Measurements from ENCODE around the gene ENO2.
"Not testable (repeated sequence)": the region's sequence is repeated elsewhere in the genome, so short reads cannot be mapped to it uniquely, and the experiment has no call there.

The ENO2 gene

DNA sequence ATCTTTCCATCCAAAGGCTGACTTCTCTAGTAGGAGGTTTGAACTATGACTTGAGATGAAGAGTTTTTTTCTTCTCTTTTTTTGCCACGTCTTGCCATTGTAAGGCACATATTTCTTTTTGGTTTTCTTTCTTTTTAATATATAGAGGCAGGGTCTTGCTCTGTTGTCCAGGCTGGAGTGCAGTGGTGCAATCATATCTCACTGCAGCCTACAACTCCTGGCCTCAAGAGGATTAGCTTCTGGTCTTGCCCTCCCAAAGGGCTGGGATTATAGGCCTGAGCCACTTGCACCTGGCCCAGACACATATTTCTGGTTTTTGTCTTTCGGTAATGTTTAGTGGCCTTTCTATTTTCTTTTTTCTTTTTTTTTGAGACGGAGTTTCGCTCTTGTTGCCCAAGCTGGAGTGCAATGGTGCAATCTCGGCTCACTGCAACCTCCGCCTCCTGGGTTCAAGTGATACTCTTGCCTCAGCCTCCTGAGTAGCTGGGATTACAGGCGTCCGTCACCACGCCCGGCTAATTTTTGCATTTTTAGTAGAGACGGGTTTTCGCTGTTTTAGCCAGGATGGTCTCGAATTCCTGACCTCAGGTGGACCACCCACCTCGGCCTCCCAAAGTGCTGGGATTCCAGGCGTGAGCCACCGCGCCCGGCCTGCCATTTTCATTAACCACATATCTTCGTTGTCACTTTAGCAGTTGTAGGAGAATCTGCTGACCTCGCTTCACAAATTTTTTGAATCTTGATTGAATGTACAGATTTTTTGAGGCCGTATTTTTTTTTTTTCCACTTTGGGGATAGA is 24.4 kb upstream of the ENO2 start:
- not testable (repeated sequence) for H3K4me1 ChIP-seq (ENCODE audit: control insufficient read depth in 2 of 2, insufficient read depth in 1 of 2, low read depth in 1 of 2, low read length in 2 of 2); H2AK5ac ChIP-seq (ENCODE audit: low read depth, low read length); H3K4ac ChIP-seq (ENCODE audit: low read length); H2BK120ac ChIP-seq (ENCODE audit: low read depth, low read length); H3K27me3 ChIP-seq (ENCODE audit: control insufficient read depth in 3 of 3, insufficient read depth in 3 of 3, low read depth in 1 of 3, low read length in 3 of 3); H4K91ac ChIP-seq (ENCODE audit: low read depth, low read length, poor library complexity); H2BK5ac ChIP-seq (ENCODE audit: low read length); H2BK15ac ChIP-seq (ENCODE audit: low read length); H2BK12ac ChIP-seq (ENCODE audit: low read length); H3K9ac ChIP-seq (ENCODE audit: low read depth, low read length, poor library complexity); H3K9me3 ChIP-seq (replicated peaks in 1 of 2; ENCODE audit: control insufficient read depth in 2 of 2, insufficient read depth in 1 of 2, low read depth in 1 of 2, low read length in 2 of 2); H3K4me2 ChIP-seq (ENCODE audit: insufficient read depth, low read length, poor library complexity, severe bottlenecking); H2AFZ ChIP-seq (ENCODE audit: low read length); H3K79me1 ChIP-seq (ENCODE audit: low read depth, low read length); H3K18ac ChIP-seq (ENCODE audit: low read length); H3K36me3 ChIP-seq (replicated peaks in 1 of 2; ENCODE audit: control insufficient read depth in 2 of 2, insufficient read depth in 2 of 2, low read length in 2 of 2); H3K23ac ChIP-seq (ENCODE audit: low read depth, low read length, poor library complexity); DNase-seq (ENCODE audit: low spot score); H4K8ac ChIP-seq (ENCODE audit: low read depth, low read length); H3K4me3 ChIP-seq (ENCODE audit: low read length in 2 of 2); H3K14ac ChIP-seq (ENCODE audit: low read length)
- peak overlapping the region; percentile 70 for H3K27ac ChIP-seq (replicated peaks; ENCODE audit: low read length)
- no CpG with 5 or more reads among the region's 21 CpGs for WGBS, 2 donors (ENCODE audit: extremely low coverage in 2 of 2, insufficient read length in 2 of 2, insufficient replicate concordance in 1 of 2)

DNA sequence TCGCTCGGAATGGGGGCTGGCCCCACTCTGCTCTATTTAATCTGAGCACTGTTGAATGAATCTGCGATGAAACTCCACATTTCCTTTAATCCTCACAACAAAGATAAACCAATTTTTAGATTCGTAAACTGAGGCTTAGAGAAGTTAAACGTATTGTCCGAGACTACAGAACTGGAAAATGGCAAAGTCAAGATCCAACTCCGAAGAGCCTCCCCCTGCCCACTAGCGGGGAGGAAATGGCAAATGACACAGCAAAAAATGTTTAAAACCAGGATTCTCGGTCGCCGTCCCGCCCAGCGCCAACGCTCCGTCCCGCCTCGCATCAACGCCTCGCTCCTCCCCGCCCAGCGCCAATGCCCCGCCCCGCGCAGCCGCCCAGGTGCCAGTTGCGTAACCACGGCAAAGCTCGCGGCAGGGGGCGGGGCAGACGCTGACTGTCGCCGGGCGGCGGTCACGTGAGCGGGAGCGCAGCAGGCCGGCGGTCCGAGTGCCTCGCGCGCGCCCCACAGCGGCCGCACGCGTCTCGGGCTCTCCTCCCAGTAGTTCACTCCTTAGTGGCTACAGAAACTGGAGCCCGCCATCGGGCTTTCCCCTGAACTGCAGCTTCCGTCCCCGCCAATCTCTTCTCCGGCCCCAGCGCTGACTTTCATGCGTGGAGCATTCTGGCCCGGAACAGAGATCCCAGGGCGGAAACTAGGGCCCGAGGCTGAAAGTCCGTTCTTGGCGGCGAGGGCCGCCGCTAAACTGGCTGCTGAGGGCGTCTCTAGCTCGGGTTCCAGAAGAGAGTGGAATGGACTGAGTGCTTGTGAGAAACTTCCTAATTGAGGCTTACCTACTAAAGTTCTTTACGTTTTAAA is 23.4 kb upstream of the ENO2 start:
- Histone ChIP-seq H2AK5ac (ENCODE audit: low read depth, low read length) (no peak overlapping the region), H3K4me1 (ENCODE audit: control insufficient read depth in 2 of 2, insufficient read depth in 1 of 2, low read depth in 1 of 2, low read length in 2 of 2) (peaks cover 5 to 7% of the 10 kb centered on the region in 2 donors)
- DNase-seq (ENCODE audit: low spot score): peak; percentile 96

GRCh38 chr12:6891646-6892001 is 22.8 kb upstream of the ENO2 start:
- Histone ChIP-seq H3K4me3 (ENCODE audit: low read length in 2 of 2) (peak overlapping the region in 1 of 2 donors; percentile 78), H2BK15ac (ENCODE audit: low read length) (no peak overlapping the region), H3K79me1 (ENCODE audit: low read depth, low read length) (no peaks in the 10 kb centered on the region), H2BK5ac (ENCODE audit: low read length) (no peak overlapping the region), H3K18ac (ENCODE audit: low read length) (no peak overlapping the region), H2BK12ac (ENCODE audit: low read length) (no peak overlapping the region), H3K27ac (replicated peaks; ENCODE audit: low read length) (peak overlapping the region; percentile 76), H4K91ac (ENCODE audit: low read depth, low read length, poor library complexity) (no peak overlapping the region), H3K14ac (ENCODE audit: low read length) (no peak overlapping the region), H2AK5ac (ENCODE audit: low read depth, low read length) (no peak overlapping the region), H3K4me1 (ENCODE audit: control insufficient read depth in 2 of 2, insufficient read depth in 1 of 2, low read depth in 1 of 2, low read length in 2 of 2) (peaks cover 5 to 7% of the 10 kb centered on the region in 2 donors), H3K4ac (ENCODE audit: low read length) (no peak overlapping the region), H4K8ac (ENCODE audit: low read depth, low read length) (no peak overlapping the region), H3K4me2 (ENCODE audit: insufficient read depth, low read length, poor library complexity, severe bottlenecking) (peak overlapping the region; percentile 73), H3K36me3 (replicated peaks in 1 of 2; ENCODE audit: control insufficient read depth in 2 of 2, insufficient read depth in 2 of 2, low read length in 2 of 2) (no peaks in the 10 kb centered on the region), H3K9ac (ENCODE audit: low read depth, low read length, poor library complexity) (no peak overlapping the region), H3K27me3 (ENCODE audit: control insufficient read depth in 3 of 3, insufficient read depth in 3 of 3, low read depth in 1 of 3, low read length in 3 of 3) (no peaks in the 10 kb centered on the region), H3K9me3 (replicated peaks in 1 of 2; ENCODE audit: control insufficient read depth in 2 of 2, insufficient read depth in 1 of 2, low read depth in 1 of 2, low read length in 2 of 2) (no peaks in the 10 kb centered on the region), H2AFZ (ENCODE audit: low read length) (peak overlapping the region; percentile 95), H3K23ac (ENCODE audit: low read depth, low read length, poor library complexity) (no peak overlapping the region), H2BK120ac (ENCODE audit: low read depth, low read length) (no peak overlapping the region)
- no CpG with 5 or more reads among the region's 5 CpGs for WGBS, 2 donors (ENCODE audit: extremely low coverage in 2 of 2, insufficient read length in 2 of 2, insufficient replicate concordance in 1 of 2)
- DNase-seq (ENCODE audit: low spot score): no peak

More for the DNA sequence above, 23.4 kb upstream of the ENO2 start:
- H3K36me3 ChIP-seq (replicated peaks in 1 of 2; ENCODE audit: control insufficient read depth in 2 of 2, insufficient read depth in 2 of 2, low read length in 2 of 2): no peaks in the 10 kb centered on the region
- H3K4me2 ChIP-seq (ENCODE audit: insufficient read depth, low read length, poor library complexity, severe bottlenecking): peak overlapping the region; percentile 73
- peak overlapping the region; percentile 49 for H3K23ac ChIP-seq (ENCODE audit: low read depth, low read length, poor library complexity)
- H3K4ac ChIP-seq (ENCODE audit: low read length): no peak overlapping the region
- H3K4me3 ChIP-seq (ENCODE audit: low read length in 2 of 2): peak overlapping the region; percentile 32 to 78
- no peak overlapping the region for H2BK12ac ChIP-seq (ENCODE audit: low read length)
- no peak overlapping the region for H3K14ac ChIP-seq (ENCODE audit: low read length)
- no peak overlapping the region for H2BK15ac ChIP-seq (ENCODE audit: low read length)
- H2AFZ ChIP-seq (ENCODE audit: low read length): peak overlapping the region; percentile 95
- H2BK5ac ChIP-seq (ENCODE audit: low read length): no peak overlapping the region
- peak overlapping the region; percentile 94 for H3K18ac ChIP-seq (ENCODE audit: low read length)
- no CpG with 5 or more reads among the region's 68 CpGs for WGBS, 2 donors (ENCODE audit: extremely low coverage in 2 of 2, insufficient read length in 2 of 2, insufficient replicate concordance in 1 of 2)
- H4K8ac ChIP-seq (ENCODE audit: low read depth, low read length): no peak overlapping the region
- H3K27me3 ChIP-seq (ENCODE audit: control insufficient read depth in 3 of 3, insufficient read depth in 3 of 3, low read depth in 1 of 3, low read length in 3 of 3): no peaks in the 10 kb centered on the region
- no peaks in the 10 kb centered on the region for H3K9me3 ChIP-seq (replicated peaks in 1 of 2; ENCODE audit: control insufficient read depth in 2 of 2, insufficient read depth in 1 of 2, low read depth in 1 of 2, low read length in 2 of 2)
- H3K9ac ChIP-seq (ENCODE audit: low read depth, low read length, poor library complexity): no peak overlapping the region
- H4K91ac ChIP-seq (ENCODE audit: low read depth, low read length, poor library complexity): no peak overlapping the region
- peak overlapping the region; percentile 76 for H3K27ac ChIP-seq (replicated peaks; ENCODE audit: low read length)
- no peak overlapping the region for H2BK120ac ChIP-seq (ENCODE audit: low read depth, low read length)
- H3K79me1 ChIP-seq (ENCODE audit: low read depth, low read length): no peaks in the 10 kb centered on the region

- not testable (repeated sequence) for H4K91ac ChIP-seq (ENCODE audit: low read depth, low read length, poor library complexity); H2BK5ac ChIP-seq (ENCODE audit: low read length); H3K27me3 ChIP-seq (ENCODE audit: control insufficient read depth in 3 of 3, insufficient read depth in 3 of 3, low read depth in 1 of 3, low read length in 3 of 3); H3K9me3 ChIP-seq (replicated peaks in 1 of 2; ENCODE audit: control insufficient read depth in 2 of 2, insufficient read depth in 1 of 2, low read depth in 1 of 2, low read length in 2 of 2); DNase-seq (ENCODE audit: low spot score); H3K9ac ChIP-seq (ENCODE audit: low read depth, low read length, poor library complexity); H4K8ac ChIP-seq (ENCODE audit: low read depth, low read length); H3K14ac ChIP-seq (ENCODE audit: low read length); H2BK120ac ChIP-seq (ENCODE audit: low read depth, low read length); H2AK5ac ChIP-seq (ENCODE audit: low read depth, low read length); H3K18ac ChIP-seq (ENCODE audit: low read length); H2BK15ac ChIP-seq (ENCODE audit: low read length); H3K4ac ChIP-seq (ENCODE audit: low read length); H3K27ac ChIP-seq (replicated peaks; ENCODE audit: low read length); H3K4me2 ChIP-seq (ENCODE audit: insufficient read depth, low read length, poor library complexity, severe bottlenecking); H3K23ac ChIP-seq (ENCODE audit: low read depth, low read length, poor library complexity); H3K79me1 ChIP-seq (ENCODE audit: low read depth, low read length); H2AFZ ChIP-seq (ENCODE audit: low read length); H3K4me1 ChIP-seq (ENCODE audit: control insufficient read depth in 2 of 2, insufficient read depth in 1 of 2, low read depth in 1 of 2, low read length in 2 of 2); H3K36me3 ChIP-seq (replicated peaks in 1 of 2; ENCODE audit: control insufficient read depth in 2 of 2, insufficient read depth in 2 of 2, low read length in 2 of 2); H2BK12ac ChIP-seq (ENCODE audit: low read length)
- peak overlapping the region in 1 of 2 donors; percentile 22 for H3K4me3 ChIP-seq (ENCODE audit: low read length in 2 of 2)
- WGBS, 2 donors (ENCODE audit: extremely low coverage in 2 of 2, insufficient read length in 2 of 2, insufficient replicate concordance in 1 of 2): no CpG with 5 or more reads among the region's 3 CpGs
Measured at GRCh38 chr12:6892683-6893082, 21.7 kb upstream of the ENO2 start.
